ENCODE data around the gene NOP16. TPM values are rescaled to one million over a fixed set of nuclear protein-coding genes. Genes with fewer than 3 reads are reported as not detected.

The NOP16 gene
- polyA plus RNA-seq, 12 donors = 21.8 to 30.9 (median 26.4) TPM; not detected in 2

DNA sequence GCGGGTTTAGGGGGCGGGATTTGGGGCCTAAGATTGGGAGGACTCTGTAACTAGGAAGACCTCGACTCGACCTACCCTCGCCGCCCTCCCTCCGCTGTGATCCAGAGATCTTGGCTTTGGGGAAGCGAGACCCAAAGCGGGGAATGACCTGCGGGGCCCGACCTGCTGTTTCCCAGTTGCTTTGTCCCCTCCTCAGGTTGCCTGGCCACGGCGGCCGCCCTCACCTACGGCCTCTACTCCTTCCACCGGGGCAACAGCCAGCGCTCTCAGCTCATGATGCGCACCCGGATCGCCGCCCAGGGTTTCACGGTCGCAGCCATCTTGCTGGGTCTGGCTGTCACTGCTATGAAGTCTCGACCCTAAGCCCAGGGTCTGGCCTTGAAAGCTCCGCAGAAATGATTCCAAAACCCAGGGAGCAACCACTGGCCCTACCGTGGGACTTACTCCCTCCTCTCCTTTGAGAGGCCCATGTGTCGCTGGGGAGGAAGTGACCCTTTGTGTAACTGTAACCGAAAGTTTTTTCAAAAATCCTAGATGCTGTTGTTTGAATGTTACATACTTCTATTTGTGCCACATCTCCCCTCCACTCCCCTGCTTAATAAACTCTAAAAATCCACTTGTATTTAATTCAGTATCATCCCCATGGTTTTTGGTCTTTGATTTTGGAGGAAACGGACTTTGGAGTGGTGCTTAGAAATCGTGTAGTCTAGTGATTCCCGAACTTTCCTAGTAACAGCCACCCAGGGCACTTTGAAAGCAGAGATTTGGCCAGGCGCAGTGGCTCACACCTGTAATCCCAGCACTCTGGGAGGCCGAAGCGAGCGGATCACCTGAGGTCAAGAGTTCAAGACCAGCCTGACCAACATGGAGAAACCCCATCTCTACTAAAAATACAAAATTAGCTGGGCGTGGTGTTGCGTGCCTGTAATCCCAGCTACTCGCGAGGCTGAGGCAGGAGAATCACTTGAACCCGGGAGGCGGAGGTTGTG, 1.0 kb upstream of the NOP16 start:
- DNase-seq = no peak

DNA sequence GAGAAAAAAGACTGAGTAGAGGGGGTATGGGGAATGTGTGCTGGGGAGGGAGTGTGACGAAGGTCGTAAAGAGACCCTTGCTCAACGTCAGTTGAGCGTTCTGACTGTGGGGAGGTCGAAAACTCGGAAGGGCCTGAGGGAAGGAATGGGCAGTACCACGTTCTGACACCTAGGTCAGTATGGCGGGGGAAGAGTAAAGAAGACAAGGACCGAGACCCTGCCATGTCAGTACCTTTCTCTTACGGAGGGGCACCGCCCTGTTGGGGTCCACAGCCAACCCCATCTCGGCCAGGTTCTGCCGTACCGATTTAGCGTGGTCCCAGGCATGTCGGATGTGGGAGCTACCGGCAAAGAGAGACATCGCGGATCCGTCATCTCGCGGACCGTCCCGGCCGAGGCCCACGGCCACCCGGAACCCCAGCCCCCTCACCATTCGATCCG, 375 bp downstream of the NOP16 start:
- no peak for DNase-seq

DNA sequence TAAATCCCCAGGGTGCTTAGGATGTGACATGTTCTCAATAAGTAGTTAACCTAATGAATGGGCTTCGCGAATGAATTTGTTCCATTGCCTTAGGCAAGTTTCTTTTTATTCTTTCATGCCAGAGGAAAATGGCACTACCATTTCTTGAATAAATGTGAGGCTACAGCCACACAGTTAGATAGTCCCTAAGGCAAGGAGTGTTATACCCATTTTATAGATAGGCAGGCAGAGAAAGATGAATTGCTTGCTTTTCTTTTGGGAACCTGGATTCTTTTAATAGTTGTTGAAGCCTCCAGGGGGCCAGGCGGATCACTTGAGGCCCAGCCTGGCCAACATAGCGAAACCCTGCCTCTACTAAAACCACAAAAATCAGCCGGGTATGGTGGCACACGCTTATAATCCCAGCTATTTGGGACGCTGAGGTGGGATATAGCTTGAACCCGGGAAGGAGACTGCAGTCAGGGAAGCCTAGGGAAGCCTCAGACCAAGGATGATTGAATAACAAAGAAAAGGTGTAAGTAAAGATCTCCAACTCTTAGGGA, 943 bp downstream of the NOP16 start:
- DNase-seq = no peak

DNA sequence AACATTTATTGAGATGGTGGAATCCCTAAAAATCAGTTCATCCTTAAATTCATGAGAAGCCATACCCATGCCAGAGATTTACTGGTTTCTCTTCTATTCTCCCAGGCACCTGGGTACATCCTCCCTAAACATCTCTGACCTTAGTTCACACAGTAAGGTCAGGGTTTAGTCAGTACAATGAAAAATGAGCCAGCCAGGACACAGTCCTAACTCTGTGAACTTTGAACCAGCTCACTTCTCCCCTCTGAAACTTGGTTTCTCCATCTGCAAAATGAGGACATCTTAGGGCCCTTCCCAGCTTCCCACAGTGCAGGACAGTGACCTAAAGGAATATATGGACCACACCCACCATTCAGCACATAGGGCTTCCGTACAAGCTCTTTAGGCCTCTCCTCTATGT, 1.9 kb downstream of the NOP16 start:
- no peak for DNase-seq

DNA sequence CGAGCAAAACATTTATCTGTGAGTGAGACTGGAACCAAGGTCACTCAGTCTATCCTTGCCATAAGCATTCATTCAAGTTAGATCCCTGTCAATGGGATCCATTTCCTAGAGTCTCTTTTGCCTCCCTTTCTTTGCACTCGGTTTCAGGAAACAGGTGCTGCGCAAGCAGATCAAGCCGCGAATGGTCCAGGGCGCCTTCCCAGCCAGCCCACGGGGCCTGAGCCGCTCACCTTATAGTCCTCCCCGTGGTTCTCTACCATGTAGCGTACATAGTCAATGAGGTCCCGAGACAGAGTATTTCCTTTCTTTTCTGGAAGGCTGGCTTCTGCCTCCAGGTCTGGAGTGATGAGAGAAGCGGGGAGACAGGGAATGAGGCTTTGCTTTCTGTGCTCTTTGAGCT, 3.4 kb downstream of the NOP16 start:
- no peak for DNase-seq

DNA sequence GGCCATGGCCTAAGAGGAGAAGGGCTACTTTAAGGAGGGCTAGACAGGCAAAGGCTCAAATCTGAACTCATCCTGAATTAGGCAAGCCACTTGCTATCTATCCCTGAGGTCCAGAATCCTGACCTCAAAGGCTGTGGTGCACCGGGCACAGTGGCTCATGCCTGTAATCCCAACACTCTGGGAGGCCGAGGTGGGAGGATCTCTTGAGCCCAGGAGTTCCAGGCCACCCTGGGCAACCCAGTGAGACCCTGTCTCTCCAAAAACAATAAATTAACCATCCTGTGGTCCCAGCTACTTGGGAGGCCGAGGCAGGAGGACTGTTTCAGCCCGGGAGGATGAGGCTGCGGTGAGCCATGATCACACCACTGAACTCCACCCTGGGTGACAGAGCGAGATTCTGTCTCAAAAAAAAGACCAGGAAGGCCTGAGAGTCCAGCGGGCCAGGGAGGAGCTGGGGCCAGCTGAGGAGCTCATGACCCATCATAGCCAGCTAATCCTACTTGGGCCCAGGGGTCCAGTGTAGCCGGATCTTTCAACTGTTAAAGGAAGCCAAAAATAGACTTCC, 4.0 kb downstream of the NOP16 start:
- no peak for DNase-seq

DNA sequence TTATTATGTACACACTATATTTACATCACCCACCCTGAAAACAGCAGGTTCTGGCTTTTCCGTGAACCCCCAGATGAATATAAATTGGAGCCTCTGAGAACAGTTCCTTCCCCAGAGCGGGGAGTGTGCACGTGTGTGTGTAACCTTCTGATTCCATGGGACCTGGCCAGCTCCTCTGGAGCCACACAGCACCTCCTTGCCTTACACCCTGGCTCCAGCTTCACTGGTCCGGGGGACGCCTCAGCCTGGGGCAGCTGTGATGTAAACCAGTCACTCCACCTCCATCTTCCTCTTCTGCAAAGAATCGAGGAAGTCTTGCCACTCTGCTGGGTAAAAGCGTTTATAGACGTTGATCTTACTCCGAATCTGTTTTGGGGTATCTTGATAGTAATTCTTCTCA, 4.4 kb downstream of the NOP16 start:
- no peak for DNase-seq

DNA sequence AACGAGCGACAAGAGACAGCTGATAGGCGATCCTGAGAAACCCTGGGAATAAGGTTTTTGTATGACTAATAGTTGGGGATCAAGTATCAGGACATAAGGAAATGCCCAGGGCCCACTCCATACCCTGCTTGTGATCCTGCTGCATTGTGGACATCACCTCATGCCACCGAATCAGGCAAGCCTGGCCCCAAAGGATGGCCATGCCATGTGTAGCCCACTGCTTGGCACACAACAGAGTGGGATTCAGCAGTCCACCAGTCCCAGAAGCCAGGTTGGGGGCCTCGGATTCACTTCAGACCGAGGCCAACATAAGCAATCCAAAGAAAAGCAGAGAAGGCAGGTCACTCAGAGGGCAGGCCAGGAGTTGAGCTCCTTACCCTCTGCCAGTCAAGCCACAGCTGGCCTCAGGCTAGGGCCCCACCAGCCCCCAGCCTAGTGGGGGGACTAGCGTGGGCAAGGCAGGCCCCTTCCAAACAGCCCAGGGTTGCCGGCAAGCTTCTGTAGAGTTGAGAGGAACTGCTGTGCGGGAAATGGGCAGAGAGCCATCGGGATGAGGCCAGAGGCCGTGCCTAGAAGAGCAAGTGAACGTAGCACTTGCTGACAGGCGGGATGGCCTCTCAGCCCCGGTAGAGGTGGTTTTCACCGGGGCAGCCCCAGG, 5.0 kb downstream of the NOP16 start:
- DNase-seq = no peak

DNA sequence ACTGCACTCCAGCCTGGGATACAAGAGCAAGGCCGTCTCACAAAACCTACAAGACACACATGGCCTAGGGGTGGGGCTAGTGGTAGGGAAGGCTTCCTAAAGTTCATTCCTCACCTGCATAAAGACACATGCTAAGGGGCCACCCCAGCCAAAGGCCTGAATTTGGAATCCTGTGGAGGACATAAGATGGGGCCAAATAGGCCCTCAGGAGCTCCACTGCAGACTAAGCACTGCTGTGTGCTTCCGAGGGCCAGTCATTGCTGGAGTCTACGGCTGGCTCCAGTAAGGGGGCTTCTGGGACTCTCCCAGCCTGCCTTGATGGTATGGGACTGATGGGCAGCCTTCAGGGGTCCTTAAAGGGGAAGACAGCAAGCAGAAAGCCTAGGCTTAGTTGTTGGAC, 5.7 kb downstream of the NOP16 start:
- DNase-seq = no peak

DNA sequence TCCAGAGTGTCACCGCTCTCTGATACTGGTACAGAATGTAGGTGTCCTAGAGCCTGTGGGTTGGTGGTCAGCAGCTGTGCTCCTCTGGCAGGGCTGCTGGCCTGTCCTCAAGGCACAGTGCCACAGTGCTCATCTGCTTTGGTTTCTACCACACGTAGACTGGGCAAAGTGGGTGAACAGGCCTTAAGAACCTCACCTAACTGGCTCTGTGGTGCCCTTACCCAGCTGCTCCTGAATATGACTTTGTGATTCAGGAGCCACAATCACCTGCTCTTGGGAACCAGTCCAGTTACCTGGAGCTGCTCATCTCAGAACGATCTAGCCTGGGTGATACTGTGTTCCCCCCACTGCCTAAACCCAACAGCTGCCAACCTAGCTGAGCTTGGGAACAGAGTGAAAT, 6.4 kb downstream of the NOP16 start:
- no peak for DNase-seq

DNA sequence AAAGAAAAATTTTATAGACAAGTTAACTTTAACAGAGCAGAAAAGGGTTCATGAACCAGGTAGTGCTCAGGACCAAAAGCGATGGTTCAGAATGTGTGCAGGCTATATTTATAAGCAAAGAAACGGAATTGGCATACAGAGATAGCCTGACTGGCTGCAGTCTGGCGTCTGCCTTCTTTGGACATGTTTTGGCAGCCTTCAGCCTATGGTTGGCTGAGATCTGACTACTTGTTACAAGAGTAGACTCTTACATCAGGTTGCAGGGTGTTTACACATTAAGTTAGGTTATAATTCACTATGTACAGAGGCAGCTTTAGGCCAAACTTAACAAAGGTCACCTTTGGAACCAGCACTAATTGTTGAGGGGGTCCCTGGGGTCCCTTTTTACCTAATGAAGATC, 7.0 kb downstream of the NOP16 start:
- no peak for DNase-seq

DNA sequence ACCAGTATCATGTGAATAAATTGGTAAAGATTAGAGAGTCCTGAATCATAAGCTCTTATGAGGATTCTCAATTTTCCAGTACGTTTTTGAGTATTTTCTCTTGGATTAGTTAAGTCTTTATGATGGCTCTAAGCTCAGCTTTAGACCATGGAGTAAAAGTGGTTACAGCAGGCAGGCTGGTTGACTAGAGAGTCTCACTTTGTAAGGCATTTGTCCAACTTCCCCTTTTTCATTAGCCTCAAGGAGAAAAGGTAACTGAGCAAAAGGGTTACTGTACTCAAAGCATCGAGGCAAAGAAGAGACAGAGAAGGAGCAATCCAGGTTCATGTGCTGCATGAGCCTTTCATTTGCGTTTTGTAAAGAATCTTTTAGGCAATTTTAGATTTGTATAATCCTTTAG, 8.5 kb downstream of the NOP16 start:
- no peak for DNase-seq

DNA sequence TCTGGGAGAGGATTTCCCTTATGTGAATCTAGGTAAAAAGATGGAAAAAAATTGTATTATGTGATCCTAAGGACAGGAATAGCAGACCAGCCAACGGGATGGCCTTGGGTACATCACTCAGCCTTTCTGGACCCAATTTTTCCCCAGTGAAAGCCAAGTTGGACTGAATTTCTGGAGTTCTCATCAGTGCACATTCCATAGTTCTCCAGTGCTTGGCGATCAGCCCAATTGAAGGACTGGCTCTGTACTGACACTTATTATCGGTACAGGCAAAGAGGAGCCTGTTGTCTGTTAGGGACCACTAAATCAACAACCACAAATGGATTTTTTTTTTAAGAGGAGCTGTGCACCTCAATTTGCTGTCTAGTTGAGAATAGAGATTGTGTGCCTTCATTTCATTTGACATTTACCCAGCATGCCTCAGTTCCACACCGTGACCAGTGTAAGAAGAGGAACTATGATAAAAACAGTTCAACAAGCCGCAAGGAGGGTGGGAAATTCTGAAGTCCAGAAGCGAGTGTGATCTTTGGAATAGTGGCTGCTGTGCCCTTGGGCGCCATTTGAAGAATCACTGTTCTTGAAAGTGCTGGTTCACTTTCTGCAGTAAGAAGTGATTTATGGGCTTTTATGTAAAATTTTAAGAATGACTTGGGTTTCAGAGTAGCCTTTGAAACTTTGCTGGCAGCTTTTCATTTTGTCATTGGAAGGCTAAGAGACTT, 15.1 kb downstream of the NOP16 start:
- DNase-seq = peak; percentile 41

DNA sequence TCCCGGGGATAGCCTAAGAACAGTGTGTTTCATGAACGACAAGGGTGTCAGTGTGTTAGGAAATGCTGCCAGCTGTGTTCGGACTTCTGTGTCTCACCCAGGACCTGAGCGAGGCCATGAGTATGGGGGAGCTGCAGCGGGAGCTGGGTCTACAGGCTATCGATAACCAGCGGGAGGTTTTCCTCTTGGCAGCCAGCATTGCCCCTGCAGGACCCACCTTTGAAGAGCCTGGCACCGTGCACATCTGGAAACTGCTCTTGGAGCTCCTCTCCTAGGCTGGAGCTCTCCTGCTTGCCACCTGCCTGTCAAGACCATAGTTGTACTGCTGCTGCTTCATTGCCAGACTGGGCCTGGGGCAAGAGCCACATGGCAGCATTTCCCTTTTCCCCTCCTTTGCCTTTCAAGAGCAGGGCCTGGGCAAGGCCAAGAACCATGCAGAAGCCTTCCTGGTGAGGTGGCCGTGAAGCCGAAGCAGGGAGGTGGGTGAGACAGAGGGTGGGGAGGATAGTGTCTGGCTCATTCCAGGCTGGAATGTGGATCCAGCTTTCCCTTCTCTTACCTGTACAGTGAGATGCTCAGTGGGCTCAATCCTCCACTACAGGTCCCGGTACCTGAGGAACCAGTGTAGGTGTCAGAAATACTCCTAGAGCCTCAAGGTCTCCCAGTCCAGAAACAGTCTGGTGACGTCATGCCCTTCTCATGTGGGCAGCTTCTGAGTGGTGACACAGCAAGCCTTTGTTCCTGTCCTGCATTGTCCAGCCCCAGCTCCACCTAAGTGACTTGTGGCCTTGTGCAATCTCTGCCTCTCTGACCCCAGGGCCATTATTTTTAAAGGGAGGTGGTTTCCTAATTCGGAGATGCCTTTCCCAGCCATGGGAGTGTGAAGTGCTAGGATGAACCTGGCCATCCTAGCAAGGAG, 16.5 kb downstream of the NOP16 start:
- DNase-seq = no peak

DNA sequence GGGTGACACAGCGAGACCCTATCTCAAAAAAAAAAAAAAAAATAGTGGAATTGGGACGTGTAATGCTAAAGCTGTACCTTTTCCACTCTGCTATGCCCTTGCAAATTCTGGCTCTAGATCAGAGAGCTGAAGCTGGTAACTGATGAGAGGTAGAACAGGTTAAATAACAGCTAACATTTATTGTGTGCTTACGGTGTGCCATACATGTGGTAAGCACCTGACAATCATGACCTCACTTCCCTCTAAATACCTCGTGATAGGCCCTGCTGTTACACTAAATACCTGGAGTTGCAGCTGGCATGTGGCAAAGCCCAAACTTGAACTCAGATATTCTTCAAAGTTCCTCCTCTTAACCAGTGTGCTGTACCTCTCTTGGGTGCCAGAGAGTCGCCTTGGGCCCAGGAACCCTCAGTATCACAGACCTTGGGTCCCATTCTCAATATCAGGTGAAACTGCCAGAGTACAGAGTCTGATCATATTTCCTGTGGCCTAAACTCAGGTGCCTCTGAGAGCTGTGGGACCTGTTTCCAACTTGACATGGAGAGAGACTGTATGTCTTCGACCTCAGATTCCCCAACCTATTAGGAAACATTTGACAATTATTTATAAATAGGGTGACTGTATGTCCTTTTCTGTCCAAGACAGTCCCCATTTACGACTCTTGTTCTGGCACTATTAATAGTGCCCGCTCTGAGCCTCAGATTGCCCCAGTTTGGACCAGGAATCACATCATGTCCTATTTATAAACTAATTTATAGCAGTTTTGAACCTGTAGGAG, 18.3 kb downstream of the NOP16 start:
- DNase-seq = no peak

DNA sequence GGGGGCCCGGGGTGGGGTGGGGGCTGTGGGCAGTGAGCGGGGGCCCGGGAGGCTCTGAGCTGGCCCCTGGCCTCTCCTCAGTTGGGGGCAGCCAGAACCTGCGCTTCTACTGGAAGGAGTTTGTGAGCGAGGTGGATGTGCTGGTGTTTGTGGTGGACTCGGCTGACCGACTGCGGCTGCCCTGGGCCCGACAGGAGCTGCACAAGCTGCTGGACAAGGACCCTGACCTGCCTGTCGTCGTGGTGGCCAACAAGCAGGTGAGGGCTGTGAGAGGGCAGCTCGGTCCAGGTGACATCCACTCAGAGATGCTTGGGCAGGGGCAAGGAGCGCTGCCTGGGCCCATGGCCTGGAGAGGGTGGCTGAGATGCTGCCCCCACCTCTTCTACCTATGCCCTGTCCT, 19.7 kb downstream of the NOP16 start:
- DNase-seq = no peak

DNA sequence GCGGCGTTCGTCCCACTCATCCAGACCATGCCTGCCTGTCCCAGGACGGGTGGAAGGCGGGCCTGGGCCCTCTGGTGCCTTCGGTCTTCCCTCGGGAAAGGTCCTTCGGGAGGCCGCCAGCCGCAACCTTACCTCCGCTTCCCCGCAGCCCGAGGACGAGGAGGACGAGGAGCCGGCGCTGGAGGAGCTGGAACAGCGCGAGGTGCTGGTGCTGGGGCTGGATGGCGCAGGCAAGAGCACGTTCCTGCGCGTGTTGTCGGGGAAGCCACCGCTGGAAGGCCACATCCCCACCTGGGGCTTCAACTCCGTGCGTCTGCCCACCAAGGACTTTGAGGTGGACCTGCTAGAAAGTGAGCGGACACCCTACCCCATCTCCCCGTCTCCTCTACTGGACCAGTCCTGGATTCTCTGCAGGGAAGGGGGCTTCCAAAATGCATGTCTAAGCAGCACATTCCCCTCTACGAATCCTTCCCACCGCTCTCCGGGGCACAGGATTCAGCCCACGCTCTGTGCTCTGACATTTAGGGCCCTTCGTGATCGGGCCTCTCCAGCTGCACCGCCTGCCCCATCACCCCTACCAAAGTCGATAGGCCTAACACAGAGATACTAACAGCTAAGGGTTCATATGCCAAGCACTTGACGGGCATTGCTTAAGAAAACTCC, 22.0 kb downstream of the NOP16 start:
- DNase-seq = no peak

DNA sequence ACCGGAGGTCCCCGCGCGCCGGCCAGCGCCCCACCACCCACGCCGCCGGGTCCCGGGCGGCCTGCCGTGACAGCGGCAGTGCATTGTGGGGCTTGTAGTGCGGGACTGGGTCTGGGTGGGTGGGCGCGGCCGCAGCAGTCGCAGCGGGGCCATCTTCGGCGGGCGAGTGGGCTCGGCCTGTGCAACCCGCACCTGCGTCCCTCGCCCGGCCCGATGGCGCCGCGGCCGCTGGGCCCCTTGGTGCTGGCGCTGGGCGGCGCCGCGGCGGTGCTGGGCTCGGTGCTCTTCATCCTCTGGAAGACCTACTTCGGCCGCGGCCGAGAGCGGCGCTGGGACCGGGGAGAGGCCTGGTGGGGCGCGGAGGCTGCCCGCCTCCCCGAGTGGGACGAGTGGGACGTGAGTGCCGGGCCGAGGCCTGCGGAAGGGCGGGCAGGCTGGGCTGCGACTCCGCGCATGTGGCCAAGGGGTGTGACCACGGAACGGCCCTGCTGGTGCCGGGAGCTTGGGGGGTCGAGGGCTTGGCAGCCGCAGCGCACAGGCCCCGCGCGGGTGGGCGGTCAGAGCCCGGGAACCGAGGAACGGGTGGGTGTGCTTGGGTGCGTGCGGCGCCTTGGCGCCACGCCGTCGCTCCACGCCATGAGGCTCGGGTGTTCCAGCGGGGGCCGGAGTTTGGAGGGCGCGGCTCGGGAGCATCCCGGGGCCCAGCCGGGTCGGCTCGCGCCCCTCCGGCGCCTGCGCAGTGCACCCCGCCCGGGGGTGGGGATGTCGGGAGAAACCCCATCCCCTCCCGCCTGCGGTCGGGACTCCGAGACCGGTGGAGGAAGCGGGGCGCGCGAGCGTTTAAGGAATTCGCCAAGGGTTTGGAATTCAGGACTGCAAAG, 22.8 kb downstream of the NOP16 start, which contains the start of gene ARL10:
ARL10 (plus strand) TSS at position 137 of the 881 bp plus-strand sequence; CDS start at position 214, 77 bp downstream.
- peak; percentile 58 for DNase-seq

All from muscle of arm (tissue), 12 donors.